ENCODE measurements around the gene VAV3.
"Not testable (repeated sequence)": the region's sequence is repeated elsewhere in the genome, so short reads cannot be mapped to it uniquely, and the experiment has no call there.

The VAV3 gene

DNA sequence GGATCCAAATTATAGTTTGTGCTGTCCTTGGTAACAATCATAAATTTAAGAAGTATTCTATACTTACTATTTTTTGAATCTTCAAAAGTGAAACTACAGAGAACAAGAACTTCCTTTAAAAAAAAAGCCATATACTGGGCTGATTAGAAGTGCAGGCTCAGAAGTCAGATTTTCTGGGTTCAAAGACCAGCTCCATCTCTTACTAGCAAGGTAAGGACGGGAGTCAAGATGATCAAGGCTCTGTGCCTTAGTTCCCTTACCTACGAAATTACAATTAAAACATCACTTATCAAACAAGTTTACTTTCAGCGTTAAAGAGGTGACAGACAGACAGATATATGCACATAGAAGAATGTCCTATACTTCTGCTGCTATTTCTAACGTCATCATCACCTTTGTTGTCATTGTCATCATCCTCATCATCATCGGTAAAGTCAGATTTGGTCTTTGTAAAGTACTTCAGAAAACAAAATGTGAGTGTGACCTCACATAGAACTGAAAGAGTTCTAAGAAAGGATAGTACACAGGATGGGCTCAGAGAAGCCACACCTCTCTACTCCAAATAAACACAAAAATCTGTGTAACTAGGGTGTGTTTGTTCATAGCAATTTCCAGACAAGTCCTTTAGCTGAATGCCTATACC lies 178.7 kb downstream of the VAV3 start:
- DNase-seq, result peak; percentile 27

DNA sequence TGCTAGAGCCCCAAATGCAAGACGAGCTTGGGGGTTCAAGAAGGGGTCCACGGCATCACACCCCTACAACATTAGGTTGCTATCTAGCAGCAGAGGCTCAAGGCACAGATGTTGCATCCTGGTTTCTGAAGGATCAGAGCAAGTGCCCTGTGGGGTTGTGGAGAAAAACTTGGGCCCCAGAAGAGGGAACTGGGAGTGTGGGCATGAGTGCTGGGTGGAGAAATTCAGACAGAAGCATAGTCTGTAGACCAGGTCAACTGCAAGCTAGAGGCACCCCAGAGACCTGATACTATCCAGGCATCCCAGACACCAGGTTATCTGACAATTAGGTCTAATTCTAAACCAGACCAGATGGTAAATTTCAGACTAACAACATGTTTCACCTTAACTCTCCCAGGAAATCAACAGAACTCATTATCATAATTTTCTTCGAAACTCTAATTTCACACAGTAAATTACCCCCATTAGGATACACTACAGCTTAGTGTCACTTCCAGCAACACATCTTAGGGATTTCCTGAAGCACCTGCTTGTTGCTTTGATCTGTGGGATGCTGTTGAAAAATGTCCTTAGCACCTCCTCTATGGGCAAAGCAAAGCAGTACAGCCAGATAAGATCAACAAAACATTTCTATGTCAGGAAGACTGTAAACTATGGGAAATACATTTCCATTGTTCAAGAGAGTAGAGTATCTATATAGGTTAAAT lies 179.3 kb downstream of the VAV3 start:
- peak; percentile 32 for DNase-seq

DNA sequence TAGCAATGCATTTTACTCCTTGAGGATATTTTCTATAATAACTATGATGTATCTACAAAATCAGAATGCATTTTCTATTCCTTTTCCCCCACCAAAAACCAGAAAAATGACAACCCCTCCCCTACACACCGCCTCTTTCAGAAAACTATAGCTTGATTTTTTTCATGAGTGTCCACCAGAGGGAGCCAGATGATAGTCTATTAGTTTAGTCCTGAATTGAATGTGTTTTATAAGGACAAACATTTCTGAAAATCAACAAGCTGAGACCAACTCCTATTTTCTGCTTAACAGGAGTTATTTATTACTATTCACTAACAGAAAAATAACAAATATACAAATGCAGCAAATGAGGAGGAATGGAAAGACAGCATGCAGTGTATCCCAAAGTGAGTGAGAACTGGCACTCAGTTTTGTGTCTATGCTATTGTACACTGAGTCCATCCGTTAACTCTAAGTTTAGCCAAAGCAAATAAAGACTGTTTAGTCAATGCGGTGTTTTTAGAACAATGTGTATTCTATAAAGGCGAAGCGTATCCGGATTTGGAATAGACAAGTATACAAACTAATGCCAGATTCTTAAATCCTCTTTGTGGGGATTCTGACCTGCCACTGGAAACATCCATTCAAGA lies 182.6 kb downstream of the VAV3 start:
- peak; percentile 70 for DNase-seq

DNA sequence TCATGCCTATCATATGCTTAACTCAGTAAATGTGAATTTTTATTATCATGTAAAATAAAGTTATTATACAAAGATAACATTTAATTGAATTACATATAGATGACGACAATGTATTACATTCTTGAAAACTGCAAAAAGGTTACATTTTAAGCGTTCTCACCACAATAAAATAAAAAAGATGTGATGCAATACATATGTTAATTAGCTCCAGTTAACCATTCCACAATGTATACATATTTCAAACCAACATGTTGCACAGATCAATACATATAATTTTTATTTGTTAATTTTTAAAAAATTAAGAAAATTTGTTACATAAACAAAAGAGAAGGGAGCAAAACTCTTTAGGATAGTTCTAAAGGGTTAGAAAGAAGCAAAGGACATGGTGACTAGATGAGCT lies 183.7 kb downstream of the VAV3 start:
- no peak for DNase-seq

DNA sequence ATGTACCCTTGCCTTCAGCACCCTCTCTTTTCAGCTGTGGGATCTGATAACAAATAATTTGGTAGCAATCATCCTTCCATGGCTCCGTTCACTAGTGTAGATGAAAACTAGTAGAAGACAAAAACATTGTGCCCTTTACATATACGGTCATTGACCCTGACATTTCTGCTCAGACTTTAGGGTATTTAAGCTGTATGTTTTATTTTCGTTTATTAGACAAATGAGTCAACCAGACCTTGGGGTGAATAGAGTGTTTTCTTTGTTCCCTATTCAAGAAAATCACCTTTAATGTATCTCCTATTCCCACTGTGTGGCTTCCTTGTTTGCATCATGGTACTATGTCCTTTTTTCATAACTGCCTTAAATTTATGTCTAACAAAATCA lies 187.3 kb downstream of the VAV3 start:
- no peak for DNase-seq

DNA sequence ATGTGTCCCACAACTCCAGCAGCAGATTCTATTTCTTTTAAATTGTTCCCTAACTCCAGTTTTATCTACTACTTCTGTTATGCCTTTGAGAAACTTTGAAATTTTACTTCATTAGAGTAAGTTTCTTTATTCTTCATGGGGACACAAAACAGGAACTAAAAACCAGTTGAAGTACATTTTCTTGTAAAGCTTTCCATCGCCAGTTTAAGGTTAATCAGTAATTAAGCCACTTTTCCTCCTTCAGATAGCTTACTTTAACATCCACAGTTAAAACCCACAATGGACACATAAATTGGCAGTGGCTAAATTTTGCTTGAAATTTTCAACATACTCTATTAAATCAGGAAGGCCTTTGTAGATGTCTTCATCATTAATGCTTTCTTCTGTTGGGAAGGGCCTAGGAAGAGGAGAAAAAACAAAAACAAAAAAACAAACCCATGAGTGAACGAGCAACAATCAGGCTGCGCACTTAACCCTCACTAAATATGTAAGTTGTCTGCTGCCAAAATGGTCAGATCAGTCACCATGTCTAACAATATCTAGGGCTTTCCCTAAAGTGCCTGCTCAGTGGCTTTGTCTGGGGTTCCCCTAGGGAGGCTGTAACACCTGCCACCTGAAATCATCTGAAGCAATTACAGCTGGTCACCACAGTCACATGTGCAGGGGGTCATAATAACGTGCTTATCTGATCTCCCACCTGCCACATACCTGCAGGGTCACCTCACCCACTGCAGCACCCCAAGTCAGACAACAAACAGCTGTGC lies 187.9 kb downstream of the VAV3 start:
- no peak for DNase-seq

DNA sequence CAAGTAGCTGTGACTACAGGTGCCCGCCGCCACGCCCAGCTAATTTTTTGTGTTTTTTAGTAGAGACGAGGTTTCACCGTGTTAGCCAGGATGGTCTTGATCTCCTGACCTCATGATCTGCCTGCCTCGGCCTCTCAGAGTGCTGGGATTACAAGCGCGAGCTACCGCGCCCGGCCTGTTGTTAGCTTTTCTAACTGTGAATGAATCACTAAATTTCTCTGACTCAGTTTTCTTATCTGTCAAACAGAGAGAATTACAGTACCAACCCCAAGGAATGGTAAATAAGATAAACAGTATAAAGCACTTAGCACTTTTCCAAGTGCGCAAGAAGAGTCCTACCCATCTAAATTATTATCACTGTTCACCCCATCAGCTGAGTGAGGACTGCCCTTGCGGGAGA lies 193.6 kb downstream of the VAV3 start:
- no peak for DNase-seq

DNA sequence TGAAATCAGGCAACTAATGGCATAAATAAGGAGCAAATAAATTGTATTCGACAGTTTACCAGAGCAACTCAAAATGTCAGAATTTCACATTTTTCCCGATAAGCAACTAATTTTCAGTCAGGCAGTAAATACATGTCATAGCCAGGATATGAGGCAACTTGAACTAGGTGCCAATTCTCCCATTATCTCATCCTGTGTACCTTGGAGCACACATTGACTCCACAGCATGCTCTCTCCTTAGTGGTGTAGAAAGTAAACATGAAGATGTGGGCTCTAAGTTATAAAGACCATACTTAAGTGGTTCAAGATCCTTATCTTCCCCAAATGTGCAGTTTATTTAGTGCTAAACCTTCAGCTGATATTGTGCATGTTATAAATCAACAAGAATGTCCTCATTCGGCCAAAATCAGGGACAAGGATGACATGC lies 197.8 kb downstream of the VAV3 start:
- no peak for DNase-seq

DNA sequence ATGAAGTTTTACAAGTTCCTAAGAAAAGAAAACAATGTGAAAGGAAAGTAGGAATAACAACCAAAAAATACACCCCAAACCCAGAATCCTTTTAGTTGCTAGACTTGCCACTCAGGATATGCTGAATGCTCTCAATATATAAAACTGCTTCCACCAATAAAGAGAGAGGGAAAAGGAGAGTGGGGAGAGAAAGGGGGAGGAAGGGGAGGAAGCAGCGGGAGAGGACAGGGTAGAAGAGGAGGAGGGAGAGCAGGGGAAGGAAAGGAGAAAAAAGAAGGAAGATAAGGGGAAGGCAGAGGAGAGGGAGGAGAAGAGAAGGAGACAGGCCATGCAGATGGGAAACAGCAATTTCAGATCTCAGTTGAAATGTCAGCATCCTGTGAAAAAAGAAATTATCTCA lies 198.4 kb downstream of the VAV3 start:
- no peak for DNase-seq

DNA sequence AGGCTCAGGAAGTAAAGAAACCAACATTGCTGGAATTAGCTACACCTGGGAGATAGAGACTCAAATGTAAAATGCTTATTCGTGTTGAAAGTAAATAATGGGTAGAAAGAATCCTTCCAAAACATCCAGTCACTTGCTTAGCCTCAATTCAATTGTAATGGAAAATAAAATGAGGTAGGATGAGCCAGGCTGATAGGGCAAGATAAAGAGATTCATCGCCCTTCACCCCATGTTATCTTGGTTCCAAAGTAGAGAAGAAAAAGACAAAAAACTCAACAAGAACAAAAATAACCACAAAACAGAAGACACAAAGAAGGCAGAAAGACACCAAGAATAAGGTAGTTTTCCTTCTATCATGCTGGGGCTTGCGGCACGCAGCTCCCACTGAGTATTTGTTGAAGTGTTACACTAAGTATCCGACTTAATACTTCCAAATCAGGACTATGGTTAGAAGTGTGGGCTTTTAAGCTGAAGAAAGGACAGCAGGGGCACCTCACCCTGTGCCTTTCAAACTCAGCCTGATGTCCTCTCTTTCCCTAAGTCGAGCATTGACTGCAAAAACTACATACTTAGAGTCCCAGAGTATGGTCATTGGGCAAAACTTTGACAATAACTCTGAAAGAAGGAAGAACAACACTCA lies 202.1 kb downstream of the VAV3 start:
- DNase-seq, result no peak

DNA sequence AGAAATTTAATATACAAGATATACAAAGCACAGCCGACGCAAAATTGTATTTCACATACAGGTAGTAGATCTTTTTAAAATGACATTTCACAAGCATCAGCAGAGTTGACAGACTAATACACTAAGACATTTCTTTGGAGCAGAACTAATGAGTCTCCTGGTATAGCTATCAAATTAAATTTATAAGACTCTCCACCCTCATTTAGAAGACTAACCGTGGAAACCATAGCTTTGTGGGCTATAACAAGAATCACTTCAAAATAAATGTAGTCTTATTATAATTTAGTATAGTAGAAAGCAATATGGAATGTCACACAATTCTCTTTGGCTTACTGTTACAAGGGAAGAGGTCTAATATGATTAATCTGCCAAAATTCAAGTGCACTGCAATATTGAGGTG lies 204.9 kb downstream of the VAV3 start:
- no peak for DNase-seq

DNA sequence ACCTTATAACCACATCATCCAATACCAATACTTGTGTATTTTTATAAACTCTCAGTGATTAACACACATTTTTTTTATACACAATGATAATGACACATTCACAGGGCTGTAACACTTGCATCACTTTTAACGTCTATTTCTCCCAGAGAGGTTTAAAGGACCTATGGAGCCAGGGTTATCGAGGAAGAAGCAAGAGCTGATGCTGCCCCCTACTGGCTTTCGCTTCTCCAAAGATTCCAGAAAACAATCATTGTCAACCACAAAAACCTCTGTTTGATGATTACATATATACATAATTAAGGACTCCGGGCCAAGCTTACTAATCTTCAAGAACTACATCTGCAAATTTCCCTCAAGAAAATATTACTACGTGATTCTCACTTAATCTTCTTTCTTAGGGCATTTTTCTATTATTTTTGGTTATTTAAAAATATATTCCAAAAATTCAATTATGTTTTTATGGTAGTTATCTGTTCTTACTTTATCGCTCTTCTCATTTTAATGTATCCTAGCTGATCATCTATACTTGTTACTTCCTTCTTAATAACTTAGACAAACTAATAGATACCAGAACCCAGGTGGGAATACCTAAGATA lies 214.5 kb downstream of the VAV3 start:
- peak; percentile 65 for DNase-seq

DNA sequence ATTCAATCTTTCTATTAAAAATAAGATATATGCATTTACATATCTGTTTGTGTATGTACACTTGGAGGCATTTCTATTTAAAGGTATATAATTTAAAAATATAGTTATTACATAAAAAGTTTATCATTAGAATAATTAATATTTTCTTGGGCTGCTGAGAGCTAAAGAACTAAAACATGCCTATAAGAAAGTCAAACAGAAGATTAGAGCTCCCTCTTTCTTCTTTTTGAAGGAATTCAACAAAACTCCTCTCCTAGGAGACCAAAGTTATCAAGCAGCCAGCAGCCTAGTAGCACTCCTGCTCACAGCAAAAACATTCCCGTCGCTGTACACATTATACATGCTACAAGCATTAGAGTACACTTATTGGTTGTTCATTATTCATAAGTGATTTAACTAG lies 216.4 kb downstream of the VAV3 start:
- no peak for DNase-seq

DNA sequence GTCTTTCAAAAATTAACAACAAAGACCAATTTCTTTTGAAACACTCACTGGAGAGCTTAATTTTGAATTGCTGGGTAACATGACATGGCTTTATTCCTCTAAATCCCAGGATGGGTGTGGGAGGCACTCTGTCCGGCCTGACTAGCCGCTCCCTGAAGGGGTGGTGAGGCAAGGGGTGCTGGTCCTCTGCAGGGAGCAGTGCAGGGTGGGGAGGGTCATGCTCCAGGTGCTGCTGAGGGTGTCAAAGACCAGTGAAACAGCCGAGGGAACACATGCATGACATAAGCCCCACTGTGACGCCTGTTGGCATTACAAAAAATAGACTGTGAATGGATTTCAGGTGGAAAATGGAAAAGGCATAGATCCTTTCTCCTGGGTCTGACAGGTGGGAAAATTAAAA lies 223.7 kb downstream of the VAV3 start:
- no peak for DNase-seq

DNA sequence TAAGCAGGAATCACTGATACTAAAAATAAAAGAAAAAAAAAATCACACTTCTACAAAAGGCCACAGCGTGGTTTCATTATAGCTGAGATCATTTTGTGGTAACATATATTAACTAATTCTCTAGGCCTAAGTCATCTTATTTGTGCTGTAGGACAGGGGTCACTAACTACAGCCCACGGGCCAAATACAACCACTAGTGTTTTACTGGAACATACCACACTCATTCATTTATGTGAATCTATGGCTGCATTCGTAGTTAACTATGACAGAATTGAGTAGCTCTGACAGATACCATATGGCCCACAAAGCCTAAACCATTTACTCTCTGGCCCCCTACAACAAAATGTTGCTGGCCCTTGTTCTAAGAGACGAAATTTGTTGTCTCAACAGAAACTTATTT lies 224.4 kb downstream of the VAV3 start:
- peak; percentile 33 for DNase-seq

DNA sequence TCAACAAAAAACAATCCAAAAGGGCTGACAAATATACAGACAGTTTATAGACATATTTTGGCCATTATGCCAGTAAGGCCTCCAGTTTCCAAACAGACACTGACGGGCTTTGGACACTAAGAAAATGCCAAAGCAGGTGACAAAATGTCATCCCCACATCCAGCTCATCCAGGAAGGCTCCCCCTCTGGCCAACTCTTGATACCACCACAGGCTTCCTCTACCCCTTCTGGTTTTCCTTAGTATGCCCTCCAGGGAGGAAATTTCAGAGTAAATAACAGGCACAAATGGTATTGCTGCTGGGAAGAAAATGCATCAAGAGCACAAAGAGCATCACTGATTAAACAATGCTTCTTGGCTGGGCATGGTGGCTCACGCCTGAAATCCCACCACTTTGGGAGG lies 225.3 kb downstream of the VAV3 start:
- DNase-seq, result no peak

DNA sequence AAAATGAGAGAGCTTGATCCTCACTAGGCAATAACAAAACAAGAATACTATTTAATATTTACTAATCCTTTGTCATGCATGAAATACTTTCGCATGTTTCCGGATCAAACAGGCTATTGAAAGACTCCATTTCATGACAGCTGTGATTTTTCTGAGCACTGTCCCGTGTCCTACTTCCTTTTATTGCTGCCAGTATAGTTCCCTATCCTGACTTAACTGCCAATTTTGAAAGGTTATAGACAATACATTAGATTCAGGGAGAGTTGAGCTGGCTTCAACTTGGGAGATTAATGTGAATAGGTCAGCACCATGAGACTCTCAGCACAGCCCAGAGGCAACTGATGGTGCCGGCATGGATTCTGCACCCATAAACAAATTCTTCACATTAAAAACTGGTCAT lies 225.8 kb downstream of the VAV3 start:
- DNase-seq, result peak; percentile 61

DNA sequence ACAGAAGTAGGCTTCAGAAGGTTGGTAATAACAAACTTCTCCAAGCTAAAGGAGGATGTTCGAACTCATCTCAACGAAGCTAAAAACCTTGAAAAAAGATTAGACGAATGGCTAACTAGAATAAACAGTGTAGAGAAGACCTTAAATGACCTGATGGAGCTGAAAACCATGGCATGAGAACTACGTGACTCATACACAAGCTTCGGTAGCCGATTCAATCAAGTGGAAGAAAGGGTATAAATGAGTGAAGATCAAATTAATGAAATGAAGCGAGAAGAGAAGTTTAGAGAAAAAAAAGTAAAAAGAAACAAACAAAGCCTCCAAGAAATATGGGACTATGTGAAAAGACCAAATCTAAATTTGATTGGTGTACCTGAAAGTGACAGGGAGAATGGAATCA lies 231.6 kb downstream of the VAV3 start:
- DNase-seq, result not testable (repeated sequence)

DNA sequence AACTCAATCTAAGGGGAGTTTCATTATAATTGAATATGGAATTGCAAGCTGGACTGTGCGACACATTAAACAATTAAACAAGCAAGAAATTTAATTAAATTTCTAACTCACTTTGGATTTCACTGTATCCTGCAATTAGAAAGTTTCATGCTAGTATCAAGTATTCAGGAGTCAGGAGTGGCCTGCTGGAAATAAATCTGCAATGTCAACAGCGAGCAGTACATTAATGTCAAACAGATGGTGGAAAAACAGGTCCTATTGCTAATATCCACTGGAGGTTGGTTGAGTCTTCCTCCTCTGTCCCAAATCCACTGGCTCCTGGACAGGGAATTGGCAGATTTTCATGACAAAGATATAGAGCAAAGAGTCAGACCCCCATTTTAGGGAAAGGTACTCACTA lies 237.1 kb downstream of the VAV3 start:
- DNase-seq, result no peak

DNA sequence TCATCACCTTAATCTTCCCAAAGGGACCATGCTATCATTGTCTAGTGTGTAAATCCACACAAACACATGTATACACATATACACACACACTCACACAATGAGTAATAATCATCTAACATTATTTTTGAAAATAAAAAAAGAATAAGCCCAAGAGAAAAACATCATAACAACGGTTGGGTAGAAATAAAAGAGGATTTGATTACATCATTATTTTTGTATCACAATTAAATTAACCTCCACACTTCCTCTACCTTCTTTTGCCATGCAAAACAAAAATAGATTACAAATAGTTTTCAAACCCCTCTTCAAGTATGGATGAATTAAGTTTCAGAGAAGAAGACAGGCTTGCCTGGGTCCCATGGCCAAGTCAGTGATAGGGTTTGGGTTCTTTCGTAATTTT lies 238.1 kb downstream of the VAV3 start:
- no peak for DNase-seq

DNA sequence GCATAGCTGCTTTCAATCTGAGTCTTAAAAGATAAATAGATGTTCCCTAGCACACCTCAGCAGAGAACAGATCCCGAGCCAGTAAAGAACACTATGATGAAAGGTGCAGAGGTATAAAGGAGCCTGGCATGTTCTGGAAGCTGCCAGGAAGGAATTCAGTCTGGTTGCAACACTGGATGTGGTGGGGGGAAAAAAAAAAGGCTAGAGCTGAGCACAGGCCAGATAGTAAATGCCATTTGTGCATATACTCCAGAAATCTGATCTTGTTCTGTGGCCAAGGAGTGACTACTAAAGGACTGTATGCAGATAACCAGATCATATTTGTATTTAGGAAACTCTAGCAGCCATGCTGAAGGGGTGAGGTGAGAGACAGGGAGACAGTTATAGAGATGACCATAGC lies 240.3 kb downstream of the VAV3 start:
- DNase-seq, result no peak

DNA sequence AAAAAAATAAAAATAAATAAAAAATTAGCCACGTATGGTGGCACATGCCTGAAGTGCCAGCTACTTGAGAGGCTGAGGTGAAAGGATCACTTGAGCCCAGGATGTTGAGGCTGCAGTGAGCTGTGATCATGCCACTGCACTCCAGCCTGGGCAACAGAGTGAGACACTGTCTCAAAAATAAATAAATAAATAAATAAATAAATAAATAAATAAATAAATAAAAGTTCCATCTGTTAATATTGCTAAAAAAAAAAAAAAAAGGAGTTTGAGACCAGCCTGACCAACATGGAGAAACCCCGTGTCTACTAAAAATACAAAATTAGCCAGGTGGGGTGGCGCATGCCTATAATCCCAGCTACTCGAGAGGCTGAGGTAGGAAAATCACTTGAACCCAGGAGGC lies 244.8 kb downstream of the VAV3 start:
- not testable (repeated sequence) for DNase-seq

DNA sequence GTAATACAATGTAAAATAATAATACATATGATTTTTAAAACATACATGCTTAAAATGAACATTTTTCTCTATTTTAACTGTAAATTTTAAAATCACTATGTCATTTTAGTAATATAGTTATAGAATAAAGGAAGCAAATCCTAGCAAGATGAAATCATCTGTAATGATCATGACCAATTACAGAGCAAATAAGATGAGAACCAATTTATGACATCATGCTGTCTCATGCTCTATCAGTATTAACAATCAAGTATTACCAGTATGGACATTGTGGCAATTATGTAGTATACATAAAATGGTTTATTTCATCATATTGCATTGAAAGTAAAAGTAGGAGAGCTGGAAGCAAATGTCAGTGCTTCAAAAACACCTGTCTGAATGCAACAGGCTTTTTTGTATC lies 255.0 kb downstream of the VAV3 start:
- DNase-seq, result no peak

Data from inflammatory macrophage treated with lipopolysaccharide for 4 hours (primary cell).